Measurements from ENCODE around the gene A3GALT2.
A peak's percentile ranks its signal among the peaks of the same experiment; 100 is the strongest.

Gene A3GALT2

DNA sequence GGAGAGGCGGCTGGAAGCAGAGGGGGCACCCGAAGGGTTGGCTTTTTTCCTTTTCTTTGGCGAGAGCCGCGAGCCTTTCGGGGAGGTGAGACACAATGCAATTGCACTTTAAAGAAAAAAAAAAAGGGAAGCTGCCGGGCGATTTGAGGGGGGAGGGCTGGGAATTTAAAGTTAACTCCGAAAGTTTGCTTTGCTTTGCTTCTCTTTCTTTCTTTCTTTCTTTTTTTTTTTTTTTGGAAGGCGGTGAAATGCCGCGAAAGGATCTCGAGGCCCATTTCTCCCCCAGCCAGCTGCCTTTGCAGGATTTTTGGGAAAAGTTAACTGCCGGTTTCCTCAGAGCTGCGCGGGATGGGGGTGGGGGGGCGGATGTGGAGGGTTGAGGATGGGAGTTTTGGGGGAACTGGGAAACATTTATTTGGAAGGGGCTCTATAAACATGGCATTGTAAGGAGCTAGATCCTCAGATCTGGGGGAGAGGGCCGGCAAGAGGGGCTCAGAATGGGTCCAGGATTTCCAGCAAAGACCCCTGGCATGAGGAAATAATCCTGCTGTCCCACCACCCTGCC, 63.6 kb downstream of the A3GALT2 start (continued):
- no peak for TF ChIP-seq ZNF138 (tag by site-specific recombination; IDR thresholded peaks at IDR 0.05; ENCODE audit: borderline replicate concordance)
- peak; percentile 26; the same call in 1 of the 2 replicates for TF ChIP-seq ZNF76 (tag by site-specific recombination; IDR thresholded peaks at IDR 0.05; ENCODE audit: borderline replicate concordance, low read depth)
- TF ChIP-seq ZNF473 (tag by site-specific recombination; IDR thresholded peaks at IDR 0.05), result no peak
- no peak for TF ChIP-seq SP3 (tag by site-specific recombination; IDR thresholded peaks at IDR 0.05)
- 0 out of 2 replicates have a peak, but pooled peaks have one; percentile 3 for TF ChIP-seq KLF10 (tag by site-specific recombination; IDR thresholded peaks at IDR 0.05)
- no peak for TF ChIP-seq ZNF629 (tag by site-specific recombination; IDR thresholded peaks at IDR 0.05)
- no peak for TF ChIP-seq ZNF623 (tag by site-specific recombination; IDR thresholded peaks at IDR 0.05)
- TF ChIP-seq, protein P1, sequence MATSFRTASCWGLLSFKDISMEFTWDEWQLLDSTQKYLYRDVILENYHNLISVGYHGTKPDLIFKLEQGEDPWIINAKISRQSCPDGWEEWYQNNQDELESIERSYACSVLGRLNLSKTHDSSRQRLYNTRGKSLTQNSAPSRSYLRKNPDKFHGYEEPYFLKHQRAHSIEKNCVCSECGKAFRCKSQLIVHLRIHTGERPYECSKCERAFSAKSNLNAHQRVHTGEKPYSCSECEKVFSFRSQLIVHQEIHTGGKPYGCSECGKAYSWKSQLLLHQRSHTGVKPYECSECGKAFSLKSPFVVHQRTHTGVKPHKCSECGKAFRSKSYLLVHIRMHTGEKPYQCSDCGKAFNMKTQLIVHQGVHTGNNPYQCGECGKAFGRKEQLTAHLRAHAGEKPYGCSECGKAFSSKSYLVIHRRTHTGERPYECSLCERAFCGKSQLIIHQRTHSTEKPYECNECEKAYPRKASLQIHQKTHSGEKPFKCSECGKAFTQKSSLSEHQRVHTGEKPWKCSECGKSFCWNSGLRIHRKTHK (tag by site-specific recombination; IDR thresholded peaks at IDR 0.05), result no peak
- TF ChIP-seq, protein P2, sequence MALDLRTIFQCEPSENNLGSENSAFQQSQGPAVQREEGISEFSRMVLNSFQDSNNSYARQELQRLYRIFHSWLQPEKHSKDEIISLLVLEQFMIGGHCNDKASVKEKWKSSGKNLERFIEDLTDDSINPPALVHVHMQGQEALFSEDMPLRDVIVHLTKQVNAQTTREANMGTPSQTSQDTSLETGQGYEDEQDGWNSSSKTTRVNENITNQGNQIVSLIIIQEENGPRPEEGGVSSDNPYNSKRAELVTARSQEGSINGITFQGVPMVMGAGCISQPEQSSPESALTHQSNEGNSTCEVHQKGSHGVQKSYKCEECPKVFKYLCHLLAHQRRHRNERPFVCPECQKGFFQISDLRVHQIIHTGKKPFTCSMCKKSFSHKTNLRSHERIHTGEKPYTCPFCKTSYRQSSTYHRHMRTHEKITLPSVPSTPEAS (tag by site-specific recombination; IDR thresholded peaks at IDR 0.05), result no peak
- TF ChIP-seq, protein P3, sequence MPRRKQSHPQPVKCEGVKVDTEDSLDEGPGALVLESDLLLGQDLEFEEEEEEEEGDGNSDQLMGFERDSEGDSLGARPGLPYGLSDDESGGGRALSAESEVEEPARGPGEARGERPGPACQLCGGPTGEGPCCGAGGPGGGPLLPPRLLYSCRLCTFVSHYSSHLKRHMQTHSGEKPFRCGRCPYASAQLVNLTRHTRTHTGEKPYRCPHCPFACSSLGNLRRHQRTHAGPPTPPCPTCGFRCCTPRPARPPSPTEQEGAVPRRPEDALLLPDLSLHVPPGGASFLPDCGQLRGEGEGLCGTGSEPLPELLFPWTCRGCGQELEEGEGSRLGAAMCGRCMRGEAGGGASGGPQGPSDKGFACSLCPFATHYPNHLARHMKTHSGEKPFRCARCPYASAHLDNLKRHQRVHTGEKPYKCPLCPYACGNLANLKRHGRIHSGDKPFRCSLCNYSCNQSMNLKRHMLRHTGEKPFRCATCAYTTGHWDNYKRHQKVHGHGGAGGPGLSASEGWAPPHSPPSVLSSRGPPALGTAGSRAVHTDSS (tag by site-specific recombination; IDR thresholded peaks at IDR 0.05), result no peak
- no peak for TF ChIP-seq SP2 (tag by site-specific recombination; IDR thresholded peaks at IDR 0.05)
- no peak for TF ChIP-seq KLF9 (tag by site-specific recombination; IDR thresholded peaks at IDR 0.05; ENCODE audit: low read depth)
- TF ChIP-seq SP7 (tag by site-specific recombination; IDR thresholded peaks at IDR 0.05), result no peak
- TF ChIP-seq SCRT1 (tag by site-specific recombination; IDR thresholded peaks at IDR 0.05; ENCODE audit: borderline replicate concordance), result no peak
- TF ChIP-seq REPIN1 (tag by site-specific recombination; IDR thresholded peaks at IDR 0.05; ENCODE audit: low read depth), result no peak
- TF ChIP-seq ZFP69B (tag by site-specific recombination; IDR thresholded peaks at IDR 0.05), result 0 out of 2 replicates have a peak, but pooled peaks have one; percentile 0
- TF ChIP-seq, protein P4, sequence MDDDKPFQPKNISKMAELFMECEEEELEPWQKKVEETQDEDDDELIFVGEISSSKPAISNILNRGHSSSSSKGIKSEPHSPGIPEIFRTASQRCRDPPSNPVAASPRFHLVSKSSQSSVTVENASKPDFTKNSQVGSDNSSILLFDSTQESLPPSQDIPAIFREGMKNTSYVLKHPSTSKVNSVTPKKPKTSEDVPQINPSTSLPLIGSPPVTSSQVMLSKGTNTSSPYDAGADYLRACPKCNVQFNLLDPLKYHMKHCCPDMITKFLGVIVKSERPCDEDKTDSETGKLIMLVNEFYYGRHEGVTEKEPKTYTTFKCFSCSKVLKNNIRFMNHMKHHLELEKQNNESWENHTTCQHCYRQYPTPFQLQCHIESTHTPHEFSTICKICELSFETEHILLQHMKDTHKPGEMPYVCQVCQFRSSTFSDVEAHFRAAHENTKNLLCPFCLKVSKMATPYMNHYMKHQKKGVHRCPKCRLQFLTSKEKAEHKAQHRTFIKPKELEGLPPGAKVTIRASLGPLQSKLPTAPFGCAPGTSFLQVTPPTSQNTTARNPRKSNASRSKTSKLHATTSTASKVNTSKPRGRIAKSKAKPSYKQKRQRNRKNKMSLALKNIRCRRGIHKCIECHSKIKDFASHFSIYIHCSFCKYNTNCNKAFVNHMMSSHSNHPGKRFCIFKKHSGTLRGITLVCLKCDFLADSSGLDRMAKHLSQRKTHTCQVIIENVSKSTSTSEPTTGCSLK (tag by site-specific recombination; IDR thresholded peaks at IDR 0.05), result no peak
- no peak for TF ChIP-seq ZSCAN30 (tag by site-specific recombination; IDR thresholded peaks at IDR 0.05)
- no peak for TF ChIP-seq ZNF521 (tag by site-specific recombination; IDR thresholded peaks at IDR 0.05)
- TF ChIP-seq, protein P5, sequence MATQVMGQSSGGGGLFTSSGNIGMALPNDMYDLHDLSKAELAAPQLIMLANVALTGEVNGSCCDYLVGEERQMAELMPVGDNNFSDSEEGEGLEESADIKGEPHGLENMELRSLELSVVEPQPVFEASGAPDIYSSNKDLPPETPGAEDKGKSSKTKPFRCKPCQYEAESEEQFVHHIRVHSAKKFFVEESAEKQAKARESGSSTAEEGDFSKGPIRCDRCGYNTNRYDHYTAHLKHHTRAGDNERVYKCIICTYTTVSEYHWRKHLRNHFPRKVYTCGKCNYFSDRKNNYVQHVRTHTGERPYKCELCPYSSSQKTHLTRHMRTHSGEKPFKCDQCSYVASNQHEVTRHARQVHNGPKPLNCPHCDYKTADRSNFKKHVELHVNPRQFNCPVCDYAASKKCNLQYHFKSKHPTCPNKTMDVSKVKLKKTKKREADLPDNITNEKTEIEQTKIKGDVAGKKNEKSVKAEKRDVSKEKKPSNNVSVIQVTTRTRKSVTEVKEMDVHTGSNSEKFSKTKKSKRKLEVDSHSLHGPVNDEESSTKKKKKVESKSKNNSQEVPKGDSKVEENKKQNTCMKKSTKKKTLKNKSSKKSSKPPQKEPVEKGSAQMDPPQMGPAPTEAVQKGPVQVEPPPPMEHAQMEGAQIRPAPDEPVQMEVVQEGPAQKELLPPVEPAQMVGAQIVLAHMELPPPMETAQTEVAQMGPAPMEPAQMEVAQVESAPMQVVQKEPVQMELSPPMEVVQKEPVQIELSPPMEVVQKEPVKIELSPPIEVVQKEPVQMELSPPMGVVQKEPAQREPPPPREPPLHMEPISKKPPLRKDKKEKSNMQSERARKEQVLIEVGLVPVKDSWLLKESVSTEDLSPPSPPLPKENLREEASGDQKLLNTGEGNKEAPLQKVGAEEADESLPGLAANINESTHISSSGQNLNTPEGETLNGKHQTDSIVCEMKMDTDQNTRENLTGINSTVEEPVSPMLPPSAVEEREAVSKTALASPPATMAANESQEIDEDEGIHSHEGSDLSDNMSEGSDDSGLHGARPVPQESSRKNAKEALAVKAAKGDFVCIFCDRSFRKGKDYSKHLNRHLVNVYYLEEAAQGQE (tag by site-specific recombination; IDR thresholded peaks at IDR 0.05), result no peak
